Endothelial cell of umbilical vein (primary cell): ENCODE measurements around the gene ATP2B2. TPM values are rescaled to one million over a fixed set of nuclear protein-coding genes. Genes with fewer than 3 reads are reported as not detected.
"Not testable (repeated sequence)": the region's sequence is repeated elsewhere in the genome, so short reads cannot be mapped to it uniquely, and the experiment has no call there.

Experiments
- BruUV-seq: library from RNA; stranded (reverse); fragments of 400-500 nt; replicated peaks from 2 replicates; lab custom pipeline; 2021; lab: Mats Ljungman, UMichigan
- CTCF ChIA-PET: fragments of 300-600, 350-600 bp; sonication (Branson Sonifier 250); formaldehyde crosslinking; loops from one replicate; lab custom pipeline; 2021; ENCODE audit warnings: antibody characterized with exemption, inconsistent platforms; lab: Charles Lee
- POLR2A ChIA-PET: fragments of 300-600, 350-600 bp; sonication (Branson Sonifier 250); formaldehyde crosslinking; loops from one replicate; lab custom pipeline; 2021; ENCODE audit warnings: antibody characterized with exemption, inconsistent platforms; lab: Charles Lee
- DNase-seq: peaks from one replicate; pipeline ENCODE4 v3.0.0-alpha.2; 2011; ENCODE audit warnings: low read depth, low spot score
- FAIRE-seq: peaks from 2 replicates; lab custom pipeline; 2011; peaks lifted over from hg19 to GRCh38; lab: Jason Lieb, UNC
- H2AFZ ChIP-seq: 2 replicates; pipeline ENCODE4 v1.6.0; 2012; ENCODE audit warnings: low read depth, low read length, control low read depth, inconsistent platforms
- H3K27ac ChIP-seq: 2 replicates; pipeline ENCODE4 v1.5.1; 2011; ENCODE audit warnings: low read depth, mild to moderate bottlenecking, control low read depth, low read length, moderate library complexity; ENCODE audit not compliant: insufficient read depth
- H3K27me3 ChIP-seq, 2 experiments: 2 replicates each; pipeline versions ENCODE4 v1.6.0 to v1.6.1; 2011; ENCODE audit warnings: low read length in 2 of 2, mixed read lengths in 1 of 2; ENCODE audit not compliant: control insufficient read depth in 2 of 2, insufficient read depth in 2 of 2
- H3K36me3 ChIP-seq, 2 experiments: 2 replicates in 1 of 2; 3 replicates in 1 of 2; pipeline ENCODE4 v1.5.1; 2011; ENCODE audit warnings: low read length in 2 of 2, mild to moderate bottlenecking in 1 of 2, moderate library complexity in 1 of 2; ENCODE audit not compliant: control insufficient read depth in 2 of 2, insufficient read depth in 2 of 2; ENCODE audit errors: extremely low read depth in 1 of 2
- H3K4me1 ChIP-seq: 3 replicates; pipeline ENCODE4 v1.5.1; 2011; ENCODE audit warnings: mild to moderate bottlenecking, low read length; ENCODE audit not compliant: control insufficient read depth, insufficient read depth; ENCODE audit errors: extremely low read depth
- H3K4me2 ChIP-seq: 2 replicates; pipeline ENCODE4 v1.6.1; 2011; ENCODE audit warnings: low read length, control low read depth, mixed read lengths; ENCODE audit not compliant: insufficient read depth
- H3K4me3 ChIP-seq, 3 experiments: fragments of 200-600 bp in 1 of 3; sonication (generic), shearing (Covaris generic) in 1 of 3; replicated peaks in 1 of 3; 2 replicates each; pipeline ENCODE4 v1.5.1; 2011 to 2016; ENCODE audit warnings: control low read depth in 3 of 3, low read length in 3 of 3, mild to moderate bottlenecking in 2 of 3, inconsistent platforms in 1 of 3, low read depth in 1 of 3, moderate library complexity in 1 of 3; ENCODE audit not compliant: insufficient read depth in 1 of 3
- H3K79me2 ChIP-seq: 2 replicates; pipeline ENCODE4 v1.6.0; 2012; ENCODE audit warnings: low read length, inconsistent platforms; ENCODE audit not compliant: control insufficient read depth, insufficient read depth
- H3K9ac ChIP-seq: replicated peaks from 2 replicates; pipeline ENCODE3; 2011; ENCODE audit warnings: low read length, control low read depth; ENCODE audit not compliant: insufficient read depth; ENCODE audit errors: extremely low read depth
- H3K9me1 ChIP-seq: replicated peaks from 3 replicates; pipeline ENCODE4 v1.6.0; 2011; ENCODE audit warnings: mild to moderate bottlenecking, low read length; ENCODE audit not compliant: control insufficient read depth, insufficient read depth; ENCODE audit errors: extremely low read depth
- H3K9me3 ChIP-seq: replicated peaks from 2 replicates; pipeline ENCODE4 v1.5.1; 2012; ENCODE audit warnings: low read length, inconsistent platforms; ENCODE audit not compliant: control insufficient read depth, insufficient read depth
- H4K20me1 ChIP-seq: replicated peaks from 2 replicates; pipeline ENCODE3; 2011; ENCODE audit warnings: mild to moderate bottlenecking, low read length; ENCODE audit not compliant: control insufficient read depth, insufficient read depth; ENCODE audit errors: extremely low read depth
- GATA2 ChIP-seq: IDR thresholded peaks from 2 replicates; pipeline ENCODE4 v1.7.0; 2011; ENCODE audit warnings: low read depth, mild to moderate bottlenecking, moderate library complexity, mixed read lengths, low read length; ENCODE audit not compliant: insufficient read length, insufficient read depth
- POLR2A ChIP-seq: IDR thresholded peaks from 2 replicates; pipeline ENCODE4 v1.6.1; 2012; ENCODE audit warnings: low read depth, mild to moderate bottlenecking, control low read depth, low read length
- dilution Hi-C: fragments of 300-500 bp; cut with MboI; formaldehyde crosslinking; loops from one replicate; pipeline ENCODE4 v1.15.0; 2019; ENCODE audit warnings: low sequenced_read_pairs; ENCODE audit not compliant: extremely low pct_ligation_motif_present
- intact Hi-C: fragments of 100-400 bp; cut with micrococcal nuclease; formaldehyde crosslinking; loops from one replicate; pipeline ENCODE4 v1.10.0; 2022
- polyA plus RNA-seq, 4 experiments: library from polyadenylated mRNA; depleted of rRNA in 3 of 4; stranded (reverse) in 3 of 4; unstranded in 1 of 4; fragments of >200 nt; gene quantifications; 2 replicates each; pipeline versions ENCODE4 v1.2.1 to v1.2.3, GENCODE V29; 2011 to 2012; ENCODE audit warnings: missing spikeins in 1 of 4
- total RNA-seq: library from RNA; stranded (reverse); gene quantifications from 2 replicates; pipeline ENCODE4 v1.2.3, GENCODE V29; 2021
- TF ChIP-seq, protein P1 (sequence below), 2 donors: IDR thresholded peaks; 1 replicate in 1 of 2; 2 replicates in 1 of 2; pipeline ENCODE4 v1.5.1; 2011; ENCODE audit warnings: low read length in 2 of 2, mild to moderate bottlenecking in 2 of 2, moderate library complexity in 2 of 2, control low read depth in 1 of 2, inconsistent platforms in 1 of 2, low read depth in 1 of 2; ENCODE audit not compliant: insufficient read depth in 1 of 2; ENCODE audit errors: extremely low read depth in 1 of 2

Gene ATP2B2
- total and polyA plus RNA-seq, 2 donors (not counting 3 experiments of a cell fraction or from before 2014, with no cell fraction given), result not detected

DNA sequence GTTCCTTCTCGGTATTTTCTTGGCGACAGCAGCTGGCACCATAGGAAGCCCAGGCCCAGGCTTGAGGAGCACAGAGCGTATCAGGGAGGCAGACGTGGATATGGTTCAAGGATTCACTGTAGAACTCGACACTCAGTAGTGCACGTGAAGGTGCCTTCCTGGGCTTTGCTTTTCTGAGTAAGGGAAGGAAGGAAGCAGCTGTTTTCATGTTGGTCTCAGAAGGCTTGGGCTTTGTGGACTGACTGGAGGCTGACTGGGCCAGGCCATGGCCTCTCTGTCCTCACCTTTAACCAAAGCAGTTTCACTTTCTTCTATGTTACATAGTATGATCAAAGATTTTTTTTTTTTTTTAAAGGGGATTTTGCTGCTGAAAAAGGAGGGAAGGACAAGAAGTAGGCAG, 205.7 kb downstream of the ATP2B2 start:
- DNase-seq (no peak), FAIRE-seq (peak; percentile 35)
- Histone ChIP-seq H3K9me3 (no peaks in the 10 kb centered on the region), H3K9me1 (no peaks in the 10 kb centered on the region), H3K36me3 (peaks cover 25 to 44% of the 10 kb centered on the region in 2 experiments), H2AFZ (no peak overlapping the region), H3K27me3 (no peaks in the 10 kb centered on the region), H3K79me2 (no peaks in the 10 kb centered on the region), H3K4me1 (peaks cover 3% of the 10 kb centered on the region), H3K9ac (no peak overlapping the region), H3K27ac (no peak overlapping the region), H3K4me3 (no peak overlapping the region), H3K4me2 (no peak overlapping the region), H4K20me1 (no peaks in the 10 kb centered on the region)
- intact Hi-C loops (no loop called here), dilution Hi-C loops (no loop called here)
- ChIA-PET CTCF (interaction anchor here (0.6 to 1.1 kb wide), 5 partner anchors 9 to 367 kb away, joined by 3 to 6 read pairs (median 3); no protein-coding TSS in a partner anchor), POLR2A (no interaction called here)
- BruUV-seq, result no TSS peak
- TF ChIP-seq POLR2A, result peak; percentile 6
- TF ChIP-seq, protein P1, sequence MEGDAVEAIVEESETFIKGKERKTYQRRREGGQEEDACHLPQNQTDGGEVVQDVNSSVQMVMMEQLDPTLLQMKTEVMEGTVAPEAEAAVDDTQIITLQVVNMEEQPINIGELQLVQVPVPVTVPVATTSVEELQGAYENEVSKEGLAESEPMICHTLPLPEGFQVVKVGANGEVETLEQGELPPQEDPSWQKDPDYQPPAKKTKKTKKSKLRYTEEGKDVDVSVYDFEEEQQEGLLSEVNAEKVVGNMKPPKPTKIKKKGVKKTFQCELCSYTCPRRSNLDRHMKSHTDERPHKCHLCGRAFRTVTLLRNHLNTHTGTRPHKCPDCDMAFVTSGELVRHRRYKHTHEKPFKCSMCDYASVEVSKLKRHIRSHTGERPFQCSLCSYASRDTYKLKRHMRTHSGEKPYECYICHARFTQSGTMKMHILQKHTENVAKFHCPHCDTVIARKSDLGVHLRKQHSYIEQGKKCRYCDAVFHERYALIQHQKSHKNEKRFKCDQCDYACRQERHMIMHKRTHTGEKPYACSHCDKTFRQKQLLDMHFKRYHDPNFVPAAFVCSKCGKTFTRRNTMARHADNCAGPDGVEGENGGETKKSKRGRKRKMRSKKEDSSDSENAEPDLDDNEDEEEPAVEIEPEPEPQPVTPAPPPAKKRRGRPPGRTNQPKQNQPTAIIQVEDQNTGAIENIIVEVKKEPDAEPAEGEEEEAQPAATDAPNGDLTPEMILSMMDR (IDR thresholded peaks at IDR 0.05; ENCODE audit: extremely low read depth in 1 of 2, insufficient read depth in 1 of 2, low read depth in 1 of 2, low read length in 2 of 2), result no peak

DNA sequence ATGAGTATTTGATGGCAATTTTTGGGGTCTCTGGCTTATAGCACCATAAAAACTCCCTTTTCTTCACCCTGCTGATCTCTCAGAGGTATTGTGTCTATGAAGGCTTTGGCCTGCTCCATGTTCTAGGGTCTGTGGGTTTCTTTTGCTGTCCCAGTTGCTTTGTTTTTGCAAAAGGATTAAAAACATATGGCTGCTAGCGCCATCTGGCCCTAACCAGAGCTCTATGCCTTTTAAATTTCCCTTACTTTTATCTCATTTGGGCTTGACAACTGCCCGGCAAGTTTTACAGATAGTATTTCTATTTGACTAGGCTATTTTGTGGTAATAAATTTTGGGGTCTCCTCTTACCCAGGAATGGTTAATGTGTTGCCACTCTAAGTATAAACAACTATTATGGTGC, 206.2 kb downstream of the ATP2B2 start:
- H3K9me3 ChIP-seq, result no peaks in the 10 kb centered on the region
- no peak overlapping the region for H3K4me3 ChIP-seq
- FAIRE-seq, result peak; percentile 66
- ChIA-PET CTCF (interaction anchor here (0.6 to 1.1 kb wide), 5 partner anchors 9 to 366 kb away, joined by 3 to 6 read pairs (median 3); no protein-coding TSS in a partner anchor), POLR2A (no interaction called here)
- BruUV-seq, result no TSS peak
- H3K9me1 ChIP-seq, result no peaks in the 10 kb centered on the region
- no peaks in the 10 kb centered on the region for H4K20me1 ChIP-seq
- H3K4me1 ChIP-seq, result peaks cover 3% of the 10 kb centered on the region
- H3K27me3 ChIP-seq, result no peaks in the 10 kb centered on the region
- no peak overlapping the region for H3K27ac ChIP-seq
- H3K36me3 ChIP-seq, result peaks cover 20 to 39% of the 10 kb centered on the region in 2 experiments
- no peak overlapping the region for H2AFZ ChIP-seq
- dilution Hi-C loops (no loop called here), intact Hi-C loops (no loop called here)
- no peaks in the 10 kb centered on the region for H3K79me2 ChIP-seq
- H3K9ac ChIP-seq, result no peak overlapping the region
- no peak for DNase-seq
- no peak overlapping the region for H3K4me2 ChIP-seq
- peak; percentile 1 for TF ChIP-seq POLR2A
- no peak for TF ChIP-seq GATA2

DNA sequence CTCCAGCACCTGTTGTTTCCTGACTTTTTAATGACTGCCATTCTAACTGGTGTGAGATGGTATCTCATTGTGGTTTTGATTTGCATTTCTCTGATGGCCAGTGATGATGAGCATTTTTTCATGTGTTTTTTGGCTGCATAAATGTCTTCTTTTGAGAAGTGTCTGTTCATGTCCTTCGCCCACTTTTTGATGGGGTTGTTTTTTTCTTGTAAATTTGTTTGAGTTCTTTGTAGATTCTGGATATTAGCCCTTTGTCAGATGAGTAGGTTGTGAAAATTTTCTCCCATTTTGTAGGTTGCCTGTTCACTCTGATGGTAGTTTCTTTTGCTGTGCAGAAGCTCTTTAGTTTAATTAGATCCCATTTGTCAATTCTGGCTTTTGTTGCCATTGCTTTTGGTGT, 207.3 kb downstream of the ATP2B2 start:
- H2AFZ ChIP-seq, intact Hi-C loops, H3K79me2 ChIP-seq, DNase-seq, CTCF ChIA-PET, H3K9ac ChIP-seq, H3K4me2 ChIP-seq, H4K20me1 ChIP-seq, BruUV-seq, H3K4me3 ChIP-seq, H3K4me1 ChIP-seq, H3K9me1 ChIP-seq, H3K27me3 ChIP-seq, POLR2A ChIA-PET, H3K27ac ChIP-seq, H3K9me3 ChIP-seq, dilution Hi-C loops, FAIRE-seq: not testable (repeated sequence)
- H3K36me3 ChIP-seq, result peaks cover 13 to 28% of the 10 kb centered on the region in 2 experiments
